CD14-positive monocyte (primary cell): ENCODE data around the gene BCAR1. TPM values are rescaled to one million over a fixed set of nuclear protein-coding genes. Genes with fewer than 3 reads are reported as not detected.

Experiments used
- DNase-seq, 3 donors: peaks; one replicate each; pipeline ENCODE4 v3.0.0-alpha.2; 2011 to 2022
- H2AFZ ChIP-seq: 2 replicates; pipeline ENCODE4 v1.6.0; 2012; ENCODE audit warnings: mild to moderate bottlenecking, low read depth, low read length, inconsistent platforms; ENCODE audit not compliant: insufficient read depth, poor library complexity, severe bottlenecking
- H3K27ac ChIP-seq, 2 donors: 1 replicate in 1 of 2; 2 replicates in 1 of 2; pipeline ENCODE4 v1.5.1; 2012 to 2013; ENCODE audit warnings: low read length in 2 of 2, control low read depth in 1 of 2, inconsistent platforms in 1 of 2, low read depth in 1 of 2, mild to moderate bottlenecking in 1 of 2
- H3K27me3 ChIP-seq, 2 donors: one replicate each; pipeline versions ENCODE4 v1.6.0 to v1.6.1; 2011 to 2013; ENCODE audit warnings: low read length in 2 of 2; ENCODE audit not compliant: control insufficient read depth in 2 of 2, insufficient read depth in 2 of 2
- H3K36me3 ChIP-seq, 2 donors: replicated peaks in 1 of 2; 1 replicate in 1 of 2; 2 replicates in 1 of 2; pipeline versions ENCODE4 v1.5.1 to v1.6.1; 2012 to 2013; ENCODE audit warnings: low read length in 2 of 2, control low read depth in 1 of 2, inconsistent platforms in 1 of 2, mild to moderate bottlenecking in 1 of 2; ENCODE audit not compliant: insufficient read depth in 2 of 2, control insufficient read depth in 1 of 2
- H3K4me1 ChIP-seq, 2 donors: 1 replicate in 1 of 2; 2 replicates in 1 of 2; pipeline versions ENCODE4 v1.5.1 to v1.6.1; 2012 to 2013; ENCODE audit warnings: low read length in 2 of 2, control low read depth in 1 of 2, inconsistent platforms in 1 of 2, mild to moderate bottlenecking in 1 of 2, moderate library complexity in 1 of 2; ENCODE audit not compliant: insufficient read depth in 2 of 2, control insufficient read depth in 1 of 2
- H3K4me2 ChIP-seq: replicated peaks from 2 replicates; pipeline ENCODE3; 2012; ENCODE audit warnings: low read length, moderate library complexity, mild to moderate bottlenecking; ENCODE audit not compliant: poor library complexity, severe bottlenecking; ENCODE audit errors: extremely low read depth
- H3K4me3 ChIP-seq, 3 experiments: fragments of 200-600 bp in 1 of 3; sonication (generic) in 1 of 3; replicated peaks in 1 of 3; 1 replicate in 2 of 3; 2 replicates in 1 of 3; pipeline ENCODE4 v1.5.1; 2011 to 2013; ENCODE audit warnings: low read length in 3 of 3, mild to moderate bottlenecking in 3 of 3, control low read depth in 2 of 3, low read depth in 2 of 3, inconsistent platforms in 1 of 3, moderate library complexity in 1 of 3
- H3K79me2 ChIP-seq: 2 replicates; pipeline ENCODE4 v1.6.0; 2012; ENCODE audit warnings: mild to moderate bottlenecking, control low read depth, inconsistent platforms, low read length, moderate library complexity; ENCODE audit not compliant: insufficient read depth
- H3K9ac ChIP-seq: 2 replicates; pipeline ENCODE4 v1.6.0; 2017; ENCODE audit warnings: low read length, mild to moderate bottlenecking; ENCODE audit not compliant: insufficient read depth, poor library complexity, severe bottlenecking
- H3K9me3 ChIP-seq, 2 donors: replicated peaks in 1 of 2; 1 replicate in 1 of 2; 2 replicates in 1 of 2; pipeline versions ENCODE4 v1.5.1 to v1.6.1; 2012 to 2013; ENCODE audit warnings: low read length in 2 of 2, control low read depth in 1 of 2; ENCODE audit not compliant: control insufficient read depth in 1 of 2, insufficient read depth in 1 of 2
- H4K20me1 ChIP-seq: 2 replicates; pipeline ENCODE4 v1.6.0; 2012; ENCODE audit warnings: mild to moderate bottlenecking, low read length, control low read depth, moderate library complexity; ENCODE audit not compliant: insufficient read depth
- H3K27ac Mint-ChIP-seq, 7 donors: one replicate each; pipeline ENCODE4 v1.8.0; 2020; ENCODE audit warnings: mild to moderate bottlenecking in 7 of 7, mixed read lengths in 7 of 7, moderate library complexity in 6 of 7, inconsistent platforms in 2 of 7
- H3K27me3 Mint-ChIP-seq, 3 donors: one replicate each; pipeline ENCODE4 v1.8.0; 2021 to 2022; ENCODE audit warnings: low read depth in 3 of 3, mild to moderate bottlenecking in 3 of 3, mixed read lengths in 3 of 3, moderate library complexity in 3 of 3, inconsistent platforms in 1 of 3
- H3K36me3 Mint-ChIP-seq, 2 donors: one replicate each; pipeline ENCODE4 v1.8.0; 2020; ENCODE audit warnings: mixed read lengths in 2 of 2, inconsistent platforms in 1 of 2, mild to moderate bottlenecking in 1 of 2
- H3K4me1 Mint-ChIP-seq: one replicate; pipeline ENCODE4 v1.8.0; 2020; ENCODE audit warnings: mild to moderate bottlenecking, mixed read lengths
- H3K4me3 Mint-ChIP-seq, 2 donors: one replicate each; pipeline ENCODE4 v1.8.0; 2020; ENCODE audit warnings: mild to moderate bottlenecking in 2 of 2, mixed read lengths in 2 of 2, moderate library complexity in 1 of 2
- H3K9me3 Mint-ChIP-seq, 7 donors: one replicate each; pipeline ENCODE4 v1.8.0; 2020 to 2022; ENCODE audit warnings: mixed read lengths in 7 of 7, mild to moderate bottlenecking in 6 of 7, moderate library complexity in 6 of 7, inconsistent platforms in 2 of 7
- WGBS: methylation state at CpG from one replicate; pipeline ENCODE4 v1.1.5; 2013; ENCODE audit warnings: missing lambda C conversion rate; ENCODE audit not compliant: insufficient coverage; 5-methylcytosine and 5-hydroxymethylcytosine counted together
- intact Hi-C, 2 donors: fragments of 100-400 bp; cut with micrococcal nuclease; formaldehyde crosslinking; loops; one replicate each; pipeline versions ENCODE4 v1.15.0 to v1.15.1; 2023
- polyA plus RNA-seq, 3 donors: library from polyadenylated mRNA; depleted of rRNA in 1 of 3; unstranded in 2 of 3; stranded (reverse) in 1 of 3; fragments of 300-500 nt in 2 of 3; fragments of >200 nt in 1 of 3; fragmentation: Illumina TruSeq in 2 of 3; gene quantifications; 1 replicate in 2 of 3; 2 replicates in 1 of 3; pipeline ENCODE4 v1.2.3, GENCODE V29; 2012 to 2021
- TF ChIP-seq, protein P1 (sequence below): fragments of 200-600 bp; IDR thresholded peaks from one replicate; pipeline ENCODE4 v1.8.0; 2022; ENCODE audit warnings: antibody characterized with exemption, mild to moderate bottlenecking

BCAR1 gene
- polyA plus RNA-seq, 3 donors = not detected

DNA sequence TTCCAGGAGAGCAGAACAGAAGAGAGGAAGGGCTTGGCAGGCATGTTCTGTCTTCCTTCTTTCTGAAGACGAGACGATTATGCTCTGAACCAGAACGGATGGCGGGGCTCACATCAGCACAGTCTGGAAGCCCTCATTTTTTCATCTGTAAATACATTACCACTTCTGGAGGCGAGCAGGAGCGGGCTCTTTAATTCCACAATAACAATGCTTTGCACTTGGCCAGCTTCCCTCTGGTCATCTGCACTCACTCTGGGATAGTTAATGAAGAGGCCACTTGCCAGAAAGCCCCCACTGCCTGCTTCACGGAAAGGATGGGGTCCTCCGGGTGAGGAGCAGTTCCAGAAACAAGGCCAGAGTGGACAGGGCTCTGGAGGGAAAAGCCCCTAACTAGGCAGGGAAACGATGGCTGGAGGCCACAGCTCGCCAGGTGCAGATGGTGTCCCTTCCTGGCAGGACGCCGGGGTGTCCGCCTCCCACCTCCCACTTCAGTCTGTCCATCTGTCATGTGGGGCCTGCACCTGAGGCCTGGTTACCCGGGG lies 13.1 kb upstream of the BCAR1 start:
- H3K9ac ChIP-seq = no peak overlapping the region
- peak overlapping the region in 1 of 2 donors; percentile 65 for H3K4me3 Mint-ChIP-seq
- peaks cover 0 to 5% of the 10 kb centered on the region in 2 donors for H3K4me1 ChIP-seq
- no peaks in the 10 kb centered on the region for H3K79me2 ChIP-seq
- no peaks in the 10 kb centered on the region for H3K36me3 ChIP-seq
- DNase-seq = no peak
- H3K27ac ChIP-seq = no peak overlapping the region
- TF ChIP-seq, protein P1, sequence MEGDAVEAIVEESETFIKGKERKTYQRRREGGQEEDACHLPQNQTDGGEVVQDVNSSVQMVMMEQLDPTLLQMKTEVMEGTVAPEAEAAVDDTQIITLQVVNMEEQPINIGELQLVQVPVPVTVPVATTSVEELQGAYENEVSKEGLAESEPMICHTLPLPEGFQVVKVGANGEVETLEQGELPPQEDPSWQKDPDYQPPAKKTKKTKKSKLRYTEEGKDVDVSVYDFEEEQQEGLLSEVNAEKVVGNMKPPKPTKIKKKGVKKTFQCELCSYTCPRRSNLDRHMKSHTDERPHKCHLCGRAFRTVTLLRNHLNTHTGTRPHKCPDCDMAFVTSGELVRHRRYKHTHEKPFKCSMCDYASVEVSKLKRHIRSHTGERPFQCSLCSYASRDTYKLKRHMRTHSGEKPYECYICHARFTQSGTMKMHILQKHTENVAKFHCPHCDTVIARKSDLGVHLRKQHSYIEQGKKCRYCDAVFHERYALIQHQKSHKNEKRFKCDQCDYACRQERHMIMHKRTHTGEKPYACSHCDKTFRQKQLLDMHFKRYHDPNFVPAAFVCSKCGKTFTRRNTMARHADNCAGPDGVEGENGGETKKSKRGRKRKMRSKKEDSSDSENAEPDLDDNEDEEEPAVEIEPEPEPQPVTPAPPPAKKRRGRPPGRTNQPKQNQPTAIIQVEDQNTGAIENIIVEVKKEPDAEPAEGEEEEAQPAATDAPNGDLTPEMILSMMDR = no peak
- 76% methylated on average over 5 of the region's 14 CpGs for WGBS
- H3K9me3 Mint-ChIP-seq = peaks cover 0 to 13% (median 2%) of the 10 kb centered on the region in 7 donors
- no peak overlapping the region for H3K4me2 ChIP-seq
- H3K36me3 Mint-ChIP-seq = peaks cover 0 to 1% of the 10 kb centered on the region in 2 donors
- intact Hi-C loops = no loop called here
- no peak overlapping the region for H3K4me3 ChIP-seq
- H3K4me1 Mint-ChIP-seq = peaks cover 5% of the 10 kb centered on the region
- H2AFZ ChIP-seq = no peak overlapping the region
- H3K27ac Mint-ChIP-seq = no peak overlapping the region
- H3K27me3 Mint-ChIP-seq = peaks cover 76 to 96% (median 83%) of the 10 kb centered on the region in 3 donors
- H3K9me3 ChIP-seq = peaks cover 0 to 4% of the 10 kb centered on the region in 2 donors
- H3K27me3 ChIP-seq = peaks cover 26 to 88% of the 10 kb centered on the region in 2 donors
- no peaks in the 10 kb centered on the region for H4K20me1 ChIP-seq

DNA sequence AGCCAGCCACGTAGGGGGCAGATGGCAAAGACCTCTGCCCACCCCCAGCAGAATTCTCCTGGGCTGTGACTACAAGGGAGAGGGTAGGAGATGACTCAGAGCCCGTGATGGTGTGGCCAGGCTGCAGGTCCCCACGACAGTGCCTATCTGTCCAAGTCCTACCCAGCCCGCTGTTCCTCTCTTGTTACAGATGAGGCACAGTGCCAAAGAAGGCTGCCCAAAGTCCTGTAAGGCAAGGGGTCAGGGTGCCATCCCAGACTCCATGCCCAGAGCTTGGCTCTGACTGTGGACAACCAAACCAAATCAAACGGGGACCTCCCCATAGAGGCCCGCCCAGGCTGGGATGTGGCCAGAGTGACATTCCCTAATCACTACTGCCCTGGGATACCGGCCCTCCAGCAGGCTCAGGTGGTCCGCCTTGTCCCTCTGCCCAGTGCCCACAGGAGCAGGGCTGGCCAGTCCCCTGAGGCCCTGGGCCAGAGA lies 12.6 kb upstream of the BCAR1 start:
- TF ChIP-seq, protein P1 = no peak
- Histone ChIP-seq H4K20me1 (no peaks in the 10 kb centered on the region), H3K79me2 (no peaks in the 10 kb centered on the region), H2AFZ (no peak overlapping the region), H3K27ac (no peak overlapping the region), H3K4me3 (no peak overlapping the region), H3K27me3 (peaks cover 26 to 88% of the 10 kb centered on the region in 2 donors), H3K4me2 (no peak overlapping the region), H3K36me3 (no peaks in the 10 kb centered on the region), H3K9me3 (peaks cover 0 to 4% of the 10 kb centered on the region in 2 donors), H3K9ac (no peak overlapping the region), H3K4me1 (peaks cover 0 to 5% of the 10 kb centered on the region in 2 donors)
- no peak for DNase-seq
- 81% methylated on average over 7 of the region's 8 CpGs for WGBS
- Mint-ChIP-seq H3K27ac (no peak overlapping the region), H3K27me3 (peaks cover 79 to 96% (median 84%) of the 10 kb centered on the region in 3 donors), H3K4me1 (peaks cover 5% of the 10 kb centered on the region), H3K4me3 (peak overlapping the region in 1 of 2 donors; percentile 65), H3K9me3 (peaks cover 0 to 15% (median 2%) of the 10 kb centered on the region in 7 donors), H3K36me3 (peaks cover 0 to 1% of the 10 kb centered on the region in 2 donors)
- intact Hi-C loops = no loop called here
